Gastroesophageal sphincter (tissue), 4 donors: ENCODE data around the gene CCDC92B. TPM values are rescaled to one million over a fixed set of nuclear protein-coding genes. Genes with fewer than 3 reads are reported as not detected.

Source experiments
- ATAC-seq: fragments of 150-250 bp; one replicate; pipeline ENCODE4 v1.9.1; 2016; ENCODE audit warnings: mild to moderate bottlenecking, moderate library complexity
- H3K27ac ChIP-seq, 4 donors: fragments of 200-600 bp; sonication (generic) in 3 of 4; 1 replicate in 3 of 4; 2 replicates in 1 of 4; pipeline ENCODE4 v1.5.1; 2016 to 2019
- H3K27me3 ChIP-seq: fragments of 200-600 bp; sonication (generic); one replicate; pipeline ENCODE4 v1.5.1; 2019
- H3K36me3 ChIP-seq, 2 donors: fragments of 200-600 bp; sonication (generic); one replicate each; pipeline ENCODE4 v1.5.1; 2019; ENCODE audit warnings: control low read depth in 1 of 2
- H3K4me1 ChIP-seq, 3 donors: fragments of 200-600 bp; sonication (generic); 1 replicate in 2 of 3; 2 replicates in 1 of 3; pipeline ENCODE4 v1.5.1; 2016 to 2019; ENCODE audit warnings: control low read depth in 2 of 3
- H3K4me3 ChIP-seq, 2 donors: fragments of 200-600 bp; sonication (generic); one replicate each; pipeline ENCODE4 v1.5.1; 2019; ENCODE audit warnings: mild to moderate bottlenecking in 1 of 2, moderate library complexity in 1 of 2
- H3K9me3 ChIP-seq, 3 donors: fragments of 200-600 bp; sonication (generic); one replicate each; pipeline ENCODE4 v1.5.1; 2017 to 2019; ENCODE audit warnings: control low read depth in 2 of 3
- EP300 ChIP-seq: sonication (generic); formaldehyde crosslinking; IDR thresholded peaks from one replicate; pipeline ENCODE4 v1.6.1; 2017; ENCODE audit warnings: antibody characterized with exemption, mild to moderate bottlenecking
- POLR2A ChIP-seq, 2 donors: fragments of 450-650 bp; IDR thresholded peaks; one replicate each; pipeline ENCODE4 v1.6.1; 2017; ENCODE audit warnings: antibody characterized with exemption in 2 of 2, mild to moderate bottlenecking in 2 of 2, moderate library complexity in 1 of 2
- POLR2AphosphoS5 ChIP-seq: sonication (generic); formaldehyde crosslinking; IDR thresholded peaks from one replicate; pipeline ENCODE4 v1.6.1; 2017; ENCODE audit warnings: antibody characterized with exemption
- WGBS, 2 donors: methylation state at CpG; one replicate each; pipeline ENCODE4 v1.1.5; 2018; ENCODE audit warnings: low coverage in 1 of 2; 5-methylcytosine and 5-hydroxymethylcytosine counted together
- total RNA-seq, 4 donors: library from RNA; depleted of rRNA; stranded (reverse); fragments of >200 nt; gene quantifications; one replicate each; pipeline ENCODE4 v1.1.0, GENCODE V29; 2016
- TF ChIP-seq, protein P1 (sequence below), 4 experiments: fragments of 200-600 bp in 2 of 4; fragments of 450-650 bp in 2 of 4; sonication (generic) in 1 of 4; IDR thresholded peaks; one replicate each; pipeline ENCODE4 v1.5.1; 2017 to 2019; ENCODE audit warnings: antibody characterized with exemption in 4 of 4, mild to moderate bottlenecking in 2 of 4, moderate library complexity in 2 of 4

The CCDC92B gene
- total RNA-seq, 4 donors from 2014 or later, result 0.08 TPM; not detected in 3

GRCh38 chr17:2745317-2746037 is 4.0 kb downstream of the CCDC92B start:
- no peak for ATAC-seq
- Histone ChIP-seq H3K9me3 (no peaks in the 10 kb centered on the region), H3K4me1 (peaks cover 0 to 12% (median 0%) of the 10 kb centered on the region in 3 donors), H3K4me3 (no peak overlapping the region), H3K27ac (no peak overlapping the region), H3K36me3 (no peaks in the 10 kb centered on the region), H3K27me3 (peaks cover 83% of the 10 kb centered on the region)
- 14 to 20% methylated on average over 3 to 10 of the region's 11 CpGs for WGBS, 2 donors
- no peak for TF ChIP-seq POLR2A (IDR thresholded peaks at IDR 0.05)
- TF ChIP-seq, protein P1, sequence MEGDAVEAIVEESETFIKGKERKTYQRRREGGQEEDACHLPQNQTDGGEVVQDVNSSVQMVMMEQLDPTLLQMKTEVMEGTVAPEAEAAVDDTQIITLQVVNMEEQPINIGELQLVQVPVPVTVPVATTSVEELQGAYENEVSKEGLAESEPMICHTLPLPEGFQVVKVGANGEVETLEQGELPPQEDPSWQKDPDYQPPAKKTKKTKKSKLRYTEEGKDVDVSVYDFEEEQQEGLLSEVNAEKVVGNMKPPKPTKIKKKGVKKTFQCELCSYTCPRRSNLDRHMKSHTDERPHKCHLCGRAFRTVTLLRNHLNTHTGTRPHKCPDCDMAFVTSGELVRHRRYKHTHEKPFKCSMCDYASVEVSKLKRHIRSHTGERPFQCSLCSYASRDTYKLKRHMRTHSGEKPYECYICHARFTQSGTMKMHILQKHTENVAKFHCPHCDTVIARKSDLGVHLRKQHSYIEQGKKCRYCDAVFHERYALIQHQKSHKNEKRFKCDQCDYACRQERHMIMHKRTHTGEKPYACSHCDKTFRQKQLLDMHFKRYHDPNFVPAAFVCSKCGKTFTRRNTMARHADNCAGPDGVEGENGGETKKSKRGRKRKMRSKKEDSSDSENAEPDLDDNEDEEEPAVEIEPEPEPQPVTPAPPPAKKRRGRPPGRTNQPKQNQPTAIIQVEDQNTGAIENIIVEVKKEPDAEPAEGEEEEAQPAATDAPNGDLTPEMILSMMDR (IDR thresholded peaks at IDR 0.05), result no peak
- no peak for TF ChIP-seq POLR2AphosphoS5
- TF ChIP-seq EP300, result no peak

- H3K27me3 ChIP-seq, result peaks cover 27% of the 10 kb centered on the region
- ATAC-seq, result no peak
- WGBS, 2 donors, result 93% methylated on average over 6 to 14 of the region's 15 CpGs
- TF ChIP-seq EP300 (no peak), POLR2A (IDR thresholded peaks at IDR 0.05) (no peak), POLR2AphosphoS5 (no peak)
- TF ChIP-seq, protein P1 (IDR thresholded peaks at IDR 0.05), result no peak
- H3K27ac ChIP-seq, result no peak overlapping the region
- no peaks in the 10 kb centered on the region for H3K9me3 ChIP-seq
- no peak overlapping the region for H3K4me3 ChIP-seq
- H3K36me3 ChIP-seq, result no peaks in the 10 kb centered on the region
- H3K4me1 ChIP-seq, result no peaks in the 10 kb centered on the region
Measured at GRCh38 chr17:2737693-2738092, 11.8 kb downstream of the CCDC92B start.

DNA sequence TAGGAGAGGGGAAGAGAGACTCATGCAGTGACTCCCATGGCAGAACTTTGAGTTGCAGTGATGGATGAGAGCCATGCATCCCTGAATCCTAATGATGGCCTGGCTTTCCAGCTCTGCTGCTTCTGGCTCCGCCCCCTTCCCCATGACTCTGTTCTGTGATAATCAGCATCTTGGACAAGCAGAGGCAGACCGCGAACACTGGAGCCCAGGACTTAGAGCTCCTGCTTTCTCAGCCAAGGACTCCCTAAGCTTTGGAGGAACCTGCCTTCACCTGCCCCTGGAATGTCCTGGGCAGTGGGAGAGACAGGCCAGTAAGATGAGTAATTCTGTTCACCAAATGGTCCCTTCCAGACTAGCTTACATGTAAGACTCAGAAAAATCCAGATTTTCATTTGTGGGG is 12.5 kb downstream of the CCDC92B start:
- WGBS, 2 donors, result 67 to 80% methylated on average over 2 to 3 of the region's 3 CpGs
- Histone ChIP-seq H3K9me3 (no peaks in the 10 kb centered on the region), H3K27ac (no peak overlapping the region), H3K27me3 (peaks cover 28% of the 10 kb centered on the region), H3K36me3 (no peaks in the 10 kb centered on the region), H3K4me3 (no peak overlapping the region), H3K4me1 (no peaks in the 10 kb centered on the region)
- no peak for TF ChIP-seq EP300
- TF ChIP-seq POLR2AphosphoS5, result no peak
- no peak for TF ChIP-seq POLR2A (IDR thresholded peaks at IDR 0.05)
- TF ChIP-seq, protein P1 (IDR thresholded peaks at IDR 0.05), result no peak
- no peak for ATAC-seq

- TF ChIP-seq, protein P1 (IDR thresholded peaks at IDR 0.05), result no peak
- Histone ChIP-seq H3K4me3 (no peak overlapping the region), H3K27me3 (peaks cover 33% of the 10 kb centered on the region), H3K36me3 (no peaks in the 10 kb centered on the region), H3K9me3 (no peaks in the 10 kb centered on the region), H3K27ac (no peak overlapping the region), H3K4me1 (no peaks in the 10 kb centered on the region)
- WGBS, 2 donors, result 40% methylated on average over 1 of the region's 5 CpGs; no CpG with 5 or more reads in 1 of the 2 donors
- no peak for ATAC-seq
Measured at GRCh38 chr17:2735896-2736295, 13.6 kb downstream of the CCDC92B start.

- Histone ChIP-seq H3K27ac (no peak overlapping the region), H3K27me3 (peaks cover 39% of the 10 kb centered on the region), H3K36me3 (no peaks in the 10 kb centered on the region), H3K4me1 (no peaks in the 10 kb centered on the region), H3K9me3 (no peaks in the 10 kb centered on the region), H3K4me3 (no peak overlapping the region)
- TF ChIP-seq EP300 (no peak), POLR2A (IDR thresholded peaks at IDR 0.05) (no peak), POLR2AphosphoS5 (no peak)
- TF ChIP-seq, protein P1 (IDR thresholded peaks at IDR 0.05), result no peak
- ATAC-seq, result no peak
- WGBS, 2 donors, result 86% methylated on average over 8 of the region's 10 CpGs; no CpG with 5 or more reads in 1 of the 2 donors
Measured at GRCh38 chr17:2734939-2735338, 14.5 kb downstream of the CCDC92B start.
